K562 (cell line): ENCODE data around the gene ATP2A1.

Source experiments
- BCLAF1 ChIP-seq, 2 experiments: fragments of 450-650 bp in 1 of 2; IDR thresholded peaks; 2 replicates each; pipeline ENCODE4 v1.6.1; 2011 to 2017; ENCODE audit warnings: low read depth in 2 of 2, antibody characterized with exemption in 1 of 2, borderline replicate concordance in 1 of 2, low read length in 1 of 2, mild to moderate bottlenecking in 1 of 2, mixed read lengths in 1 of 2; ENCODE audit not compliant: control insufficient read depth in 1 of 2
- CREB1 ChIP-seq, 2 experiments: sonication (generic) in 1 of 2; formaldehyde crosslinking in 1 of 2; IDR thresholded peaks; 2 replicates each; pipeline versions ENCODE4 v1.6.1 to v1.8.0; 2012 to 2022; ENCODE audit warnings: inconsistent platforms in 1 of 2, mild to moderate bottlenecking in 1 of 2, missing genetic modification reagents in 1 of 2, moderate library complexity in 1 of 2
- CTCF ChIP-seq, 3 experiments: IDR thresholded peaks in 2 of 3; conservative IDR thresholded peaks in 1 of 3; 2 replicates each; pipeline ENCODE4 v1.5.1; 2011 to 2012; ENCODE audit warnings: low read length in 3 of 3, mild to moderate bottlenecking in 3 of 3, control low read depth in 2 of 3, improper control_type of control experiment in 1 of 3, inconsistent platforms in 1 of 3, low read depth in 1 of 3, mixed read lengths in 1 of 3, moderate library complexity in 1 of 3; ENCODE audit not compliant: insufficient read depth in 2 of 3
- E2F1 ChIP-seq: sonication (generic); formaldehyde crosslinking; IDR thresholded peaks from 2 replicates; pipeline ENCODE4 v1.8.1; 2023; ENCODE audit warnings: mild to moderate bottlenecking, missing genetic modification reagents, moderate library complexity
- EP300 ChIP-seq: IDR thresholded peaks from 2 replicates; pipeline ENCODE4 v1.6.1; 2012; ENCODE audit warnings: low read length, improper control_type of control experiment
- HINFP ChIP-seq: fragments of 450-650 bp; conservative IDR thresholded peaks from 2 replicates; pipeline ENCODE4 v1.6.1; 2016; ENCODE audit warnings: missing genetic modification characterization, low read depth, mild to moderate bottlenecking, control low read depth, missing compliant biosample characterization
- MAX ChIP-seq: sonication (generic); formaldehyde crosslinking; IDR thresholded peaks from 2 replicates; pipeline ENCODE4 v1.9.0; 2022; ENCODE audit warnings: mild to moderate bottlenecking, missing genetic modification reagents
- MYC ChIP-seq, 2 experiments: fragments of 250-450 bp in 1 of 2; sonication (Bioruptor Pico) in 1 of 2; IDR thresholded peaks; 2 replicates each; pipeline versions ENCODE4 v1.5.1 to v1.6.1; 2012 to 2021; ENCODE audit warnings: low read depth in 2 of 2, borderline replicate concordance in 1 of 2, improper control_type of control experiment in 1 of 2, low read length in 1 of 2, mild to moderate bottlenecking in 1 of 2, moderate library complexity in 1 of 2
- NONO ChIP-seq, 2 experiments: fragments of 200-400 bp in 1 of 2; fragments of 450-650 bp in 1 of 2; formaldehyde crosslinking in 1 of 2; IDR thresholded peaks; 2 replicates each; pipeline ENCODE4 v1.6.1; 2017; ENCODE audit warnings: low read depth in 2 of 2, mild to moderate bottlenecking in 2 of 2, moderate library complexity in 2 of 2, low read length in 1 of 2
- THRA ChIP-seq: fragments of 450-650 bp; IDR thresholded peaks from 2 replicates; pipeline ENCODE4 v1.6.1; 2017; ENCODE audit warnings: mild to moderate bottlenecking, moderate library complexity
- YY1 ChIP-seq, 3 experiments: IDR thresholded peaks; 2 replicates each; pipeline ENCODE4 v1.6.1; 2011; ENCODE audit warnings: low read length in 2 of 3, mild to moderate bottlenecking in 2 of 3, moderate library complexity in 2 of 3, borderline replicate concordance in 1 of 3, control low read depth in 1 of 3, low read depth in 1 of 3; ENCODE audit not compliant: insufficient read depth in 3 of 3, insufficient replicate concordance in 2 of 3, control insufficient read depth in 1 of 3, insufficient read length in 1 of 3; ENCODE audit errors: extremely low read depth in 1 of 3
- ZNF274 ChIP-seq: IDR thresholded peaks from 2 replicates; pipeline ENCODE4 v1.6.1; 2011; ENCODE audit warnings: low read depth, mild to moderate bottlenecking, low read length, moderate library complexity, borderline replicate concordance
- ZNF561 ChIP-seq: fragments of 450-650 bp; formaldehyde crosslinking; conservative IDR thresholded peaks from 2 replicates; pipeline ENCODE4 v1.4.0; 2020; ENCODE audit warnings: mild to moderate bottlenecking, moderate library complexity
- ZZZ3 ChIP-seq: fragments of 450-650 bp; IDR thresholded peaks from 2 replicates; pipeline ENCODE4 v1.6.1; 2016; ENCODE audit warnings: antibody characterized with exemption, mild to moderate bottlenecking, moderate library complexity

GRCh38 chr16:28927815-28928214 is 49.5 kb downstream of the ATP2A1 start:
- TF ChIP-seq HINFP (tag) (no peak), NONO (IDR thresholded peaks at IDR 0.05; ENCODE audit: low read depth in 2 of 2, low read length in 1 of 2) (no peak), ZNF561 (CRISPR knock-in tag) (no peak), YY1 (IDR thresholded peaks at IDR 0.05; ENCODE audit: borderline replicate concordance in 1 of 3, control insufficient read depth in 1 of 3, extremely low read depth in 1 of 3, insufficient read depth in 3 of 3, insufficient read length in 1 of 3, insufficient replicate concordance in 2 of 3, low read depth in 1 of 3, low read length in 2 of 3) (no peak), CTCF (IDR thresholded peaks at IDR 0.05 in 2 of 3, conservative IDR thresholded peaks at IDR 0.05 in 1 of 3; ENCODE audit: insufficient read depth in 2 of 3, low read depth in 1 of 3, low read length in 3 of 3) (no peak), BCLAF1 (IDR thresholded peaks at IDR 0.05; ENCODE audit: borderline replicate concordance in 1 of 2, control insufficient read depth in 1 of 2, low read depth in 2 of 2, low read length in 1 of 2) (no peak), EP300 (no peak), E2F1 (CRISPR knock-in tag) (no peak), CREB1 (IDR thresholded peaks at IDR 0.05) (no peak), CREB1 (CRISPR knock-in tag; IDR thresholded peaks at IDR 0.05) (no peak), MYC (IDR thresholded peaks at IDR 0.05; ENCODE audit: low read depth, low read length) (no peak), MYC (CRISPR knock-in tag; IDR thresholded peaks at IDR 0.05; ENCODE audit: borderline replicate concordance, low read depth) (no peak), ZZZ3 (no peak), MAX (CRISPR knock-in tag) (no peak), THRA (no peak), ZNF274 (no peak)
